Measurements from ENCODE around the gene ERCC4.
"Not testable (repeated sequence)": the region's sequence is repeated elsewhere in the genome, so short reads cannot be mapped to it uniquely, and the experiment has no call there.

Gene ERCC4

GRCh38 chr16:13919683-13920509 lies at the start of gene ERCC4:
Gene ERCC4, plus strand, starts transcription at chr16:13920154. Its CDS starts 12 bp downstream, at chr16:13920166.
- peak; percentile 99 for DNase-seq

DNA sequence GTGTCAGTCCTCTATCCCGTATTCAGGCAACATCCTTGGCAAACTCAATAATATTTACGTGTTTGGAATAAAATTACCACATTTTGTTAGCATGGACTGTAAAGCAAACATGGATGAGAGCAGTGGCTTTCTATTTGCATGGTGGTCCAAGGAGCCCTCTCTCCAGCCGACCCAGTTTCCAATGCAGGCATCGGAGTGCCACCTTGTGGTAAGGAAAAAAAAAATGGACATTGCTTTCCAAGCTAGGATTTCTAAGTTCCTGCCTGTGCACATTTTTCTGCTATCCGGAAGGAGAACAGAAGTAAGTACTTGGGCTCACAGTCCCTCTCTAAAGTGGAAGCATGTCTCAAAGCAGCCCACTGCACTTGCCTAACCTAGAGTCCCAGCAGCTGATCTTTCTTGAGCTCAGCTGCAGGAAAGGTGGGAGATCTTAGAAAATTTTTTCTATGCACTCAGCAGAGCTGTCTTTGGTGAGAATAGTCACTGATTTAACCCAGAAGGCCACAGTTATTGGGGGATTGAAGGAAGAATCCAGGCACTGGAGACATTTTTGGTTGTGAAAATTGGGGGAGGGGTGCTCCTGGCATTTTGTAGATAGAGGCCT lies 46.0 kb upstream of the ERCC4 start:
- DNase-seq: no peak

DNA sequence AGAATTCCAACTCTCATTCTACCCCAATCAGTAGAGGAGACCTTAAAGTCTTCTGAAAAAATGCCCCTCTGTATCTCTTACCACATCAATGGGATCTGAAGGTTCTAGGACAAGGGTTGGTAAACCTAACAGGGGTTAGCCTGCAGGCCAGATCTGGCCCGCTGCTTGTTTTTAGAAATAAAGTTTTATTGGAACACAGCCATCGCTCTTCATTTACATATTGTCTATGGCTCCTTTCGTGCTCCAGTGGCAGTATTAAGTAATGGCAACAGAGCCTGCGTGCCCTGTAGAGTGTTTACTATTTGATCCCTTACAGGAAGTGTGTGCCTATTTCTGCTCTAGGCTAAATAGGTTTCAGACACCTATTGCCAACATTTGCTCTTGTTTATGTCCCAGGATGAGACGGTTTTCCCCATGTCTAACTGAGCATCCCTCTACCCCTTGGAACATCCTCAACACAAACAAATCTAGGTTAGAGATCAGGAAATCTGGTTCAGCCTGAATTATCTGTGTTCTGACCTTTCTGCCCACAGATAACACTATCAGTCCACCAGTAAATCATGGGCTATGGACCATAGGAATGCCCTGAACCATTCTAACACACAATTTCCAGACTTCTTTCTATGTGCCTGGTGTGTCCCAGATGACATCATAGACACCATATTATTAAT lies 44.2 kb upstream of the ERCC4 start:
- no peak for DNase-seq

- DNase-seq: no peak
These were observed 36.7 kb upstream of the ERCC4 start for GRCh38 chr16:13883276-13883675.

DNA sequence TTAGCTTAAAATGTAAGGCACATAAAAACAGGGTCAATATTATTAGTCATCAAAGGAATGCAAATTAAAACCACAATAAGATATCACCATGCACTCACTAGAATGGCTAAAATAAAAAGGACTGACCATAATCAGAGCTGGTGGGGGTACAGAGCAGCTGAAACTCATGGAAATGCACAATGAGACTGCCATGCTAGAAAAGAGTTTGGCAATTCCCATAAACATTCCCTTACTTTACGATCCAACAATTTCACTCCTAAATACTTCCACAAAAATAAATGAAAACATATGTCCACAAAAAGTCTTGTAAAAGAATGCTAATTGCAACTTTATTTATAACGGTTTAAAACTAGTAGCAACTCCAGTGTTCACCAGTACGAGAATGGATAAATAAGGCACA lies 36.1 kb upstream of the ERCC4 start:
- DNase-seq: no peak

DNA sequence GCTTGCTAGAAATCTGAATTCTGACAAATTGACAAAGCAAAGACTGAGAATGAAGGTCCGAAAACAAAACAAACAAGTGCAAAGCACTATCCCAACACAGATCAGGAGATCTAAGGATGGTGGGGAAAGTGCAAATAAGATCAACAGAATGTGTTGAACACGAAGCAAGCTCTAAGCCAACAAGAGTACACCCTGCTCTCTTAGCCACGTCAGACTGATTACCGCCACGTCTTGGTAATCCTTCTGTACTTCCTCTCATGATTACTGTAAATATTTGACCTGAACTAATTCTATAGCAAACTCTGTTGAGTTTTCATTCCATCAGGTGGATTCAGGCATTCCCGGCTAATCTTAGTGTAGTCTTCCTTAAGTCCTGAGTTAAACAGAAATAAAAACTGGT lies 34.3 kb upstream of the ERCC4 start:
- no peak for DNase-seq

- DNase-seq: no peak
These were observed 33.3 kb upstream of the ERCC4 start for GRCh38 chr16:13886608-13887007.

DNA sequence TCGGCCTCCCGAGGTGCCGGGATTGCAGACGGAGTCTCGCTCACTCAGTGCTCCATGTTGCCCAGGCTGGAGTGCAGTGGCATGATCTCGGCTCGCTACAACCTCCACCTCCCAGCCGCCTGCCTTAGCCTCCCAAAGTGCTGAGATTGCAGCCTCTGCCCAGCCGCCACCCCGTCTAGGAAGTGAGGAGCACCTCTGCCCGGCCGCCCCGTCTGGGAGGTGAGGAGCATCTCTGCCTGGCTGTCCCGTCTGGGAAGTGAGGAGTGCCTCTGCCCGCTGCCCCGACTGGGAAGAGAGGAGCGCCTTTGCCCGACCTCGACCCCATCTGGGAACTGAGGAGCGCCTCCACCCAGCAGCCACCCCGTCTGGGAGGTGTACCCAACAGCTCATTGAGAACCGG lies 30.6 kb upstream of the ERCC4 start:
- not testable (repeated sequence) for DNase-seq

- DNase-seq: no peak
These were observed 27.7 kb upstream of the ERCC4 start for GRCh38 chr16:13892301-13892700.

DNA sequence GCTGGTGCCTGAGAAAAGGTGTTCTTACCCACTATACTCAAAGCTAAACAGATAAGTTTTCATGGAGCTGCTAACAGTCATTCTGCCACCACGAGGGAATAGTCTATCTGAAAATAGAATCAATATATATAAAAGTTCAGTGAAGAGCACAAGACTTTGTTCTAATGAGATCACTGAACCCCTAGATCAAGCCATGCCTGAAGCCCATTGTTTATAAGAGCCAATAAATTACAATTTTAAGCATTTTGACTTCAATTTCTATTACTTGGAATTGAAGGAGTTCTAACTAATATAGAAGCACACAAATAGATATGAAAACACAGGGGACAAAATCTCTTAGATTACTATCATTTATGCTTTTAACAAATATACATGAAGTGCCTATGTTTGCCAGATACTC lies 24.4 kb upstream of the ERCC4 start:
- DNase-seq: no peak

DNA sequence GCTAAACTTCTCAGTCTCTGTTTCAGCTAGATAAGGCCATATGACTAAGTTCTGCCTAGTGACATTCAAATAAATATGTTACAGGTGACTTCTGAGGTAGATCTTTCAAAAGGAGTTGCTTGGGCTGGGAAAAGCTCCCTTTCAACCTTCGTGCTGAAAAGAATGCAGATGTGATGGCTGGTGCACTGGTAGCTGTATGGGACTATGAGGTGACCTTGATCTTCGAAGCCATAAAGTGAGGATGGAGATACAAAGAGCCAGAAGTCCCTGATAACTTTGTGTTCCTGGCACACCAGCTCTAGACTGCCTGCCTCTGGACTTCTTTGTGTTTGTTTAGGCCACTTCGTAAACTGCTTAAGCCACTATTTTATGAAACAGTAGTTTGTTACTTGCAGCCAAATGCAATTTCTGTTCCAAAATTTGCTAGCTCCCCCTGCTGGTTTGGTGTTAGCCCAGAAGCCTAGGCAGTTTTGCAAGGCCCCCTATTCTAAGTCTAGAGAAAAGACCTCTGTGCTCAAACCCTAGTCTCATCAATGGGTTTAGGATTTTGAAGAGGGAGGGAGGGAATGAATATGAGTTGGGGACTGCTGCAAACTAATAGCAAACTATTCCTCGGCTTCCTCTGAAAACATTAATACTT lies 23.3 kb upstream of the ERCC4 start:
- DNase-seq: no peak

DNA sequence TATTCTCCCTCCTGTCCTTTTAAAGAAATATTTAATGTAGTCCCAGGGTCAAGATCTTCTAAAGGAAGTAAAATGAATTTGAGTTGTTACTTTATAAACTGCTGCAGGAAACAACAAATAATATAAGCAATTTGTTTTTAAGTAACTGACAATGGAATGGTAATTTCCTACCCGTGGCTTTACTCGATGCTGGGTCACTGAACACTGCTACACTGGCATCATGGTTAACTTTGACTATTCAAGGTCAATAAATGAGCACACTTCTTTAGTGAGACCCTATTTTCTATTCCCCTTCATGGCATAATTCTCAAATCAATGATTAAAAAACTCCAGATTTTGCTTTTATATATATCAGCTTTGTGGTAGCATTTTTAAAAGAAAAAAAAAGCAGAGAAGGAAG lies 22.1 kb upstream of the ERCC4 start:
- DNase-seq: no peak

DNA sequence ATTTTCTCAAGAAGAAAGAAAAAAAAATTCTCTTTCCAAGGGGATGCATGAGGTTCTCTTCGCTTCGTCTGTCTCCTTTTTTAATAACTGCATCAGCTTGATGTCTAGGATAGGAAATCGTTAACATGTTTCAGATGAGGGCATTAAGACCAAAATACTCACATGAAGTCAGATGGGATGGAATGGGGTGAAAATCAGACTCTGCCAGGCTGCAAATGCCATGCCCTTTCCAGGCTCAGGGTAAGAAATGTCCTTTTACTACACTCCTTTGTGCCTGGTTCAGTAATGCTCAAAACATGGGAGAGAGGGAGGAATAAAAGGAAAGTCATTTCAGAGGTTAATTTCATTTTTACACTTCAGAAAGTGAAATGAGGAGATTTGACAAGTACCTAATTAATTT lies 21.7 kb upstream of the ERCC4 start:
- DNase-seq: no peak

DNA sequence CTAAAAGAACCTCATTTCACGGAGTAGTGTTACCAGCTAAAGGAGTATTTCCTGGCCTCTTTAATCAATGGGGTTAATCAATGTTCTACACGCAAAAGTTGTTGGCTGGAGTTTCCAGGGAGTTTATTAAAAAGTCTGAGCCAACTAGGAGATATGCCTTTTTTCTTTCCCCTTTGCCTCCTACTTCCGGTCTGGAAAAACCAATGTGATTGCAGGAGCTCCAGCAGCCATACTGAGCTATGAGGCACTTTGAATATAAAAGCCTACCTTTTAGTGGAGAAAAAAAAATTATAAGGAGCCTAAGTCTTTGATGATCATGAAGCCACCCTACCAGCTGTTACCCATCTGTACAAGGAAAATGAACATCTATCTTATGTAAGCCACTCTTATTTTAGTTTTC lies 17.9 kb upstream of the ERCC4 start:
- DNase-seq: no peak

GRCh38 chr16:13902677-13903076 lies 17.3 kb upstream of the ERCC4 start:
- DNase-seq: no peak

GRCh38 chr16:13904179-13904691 lies 15.7 kb upstream of the ERCC4 start:
- DNase-seq: no peak

DNA sequence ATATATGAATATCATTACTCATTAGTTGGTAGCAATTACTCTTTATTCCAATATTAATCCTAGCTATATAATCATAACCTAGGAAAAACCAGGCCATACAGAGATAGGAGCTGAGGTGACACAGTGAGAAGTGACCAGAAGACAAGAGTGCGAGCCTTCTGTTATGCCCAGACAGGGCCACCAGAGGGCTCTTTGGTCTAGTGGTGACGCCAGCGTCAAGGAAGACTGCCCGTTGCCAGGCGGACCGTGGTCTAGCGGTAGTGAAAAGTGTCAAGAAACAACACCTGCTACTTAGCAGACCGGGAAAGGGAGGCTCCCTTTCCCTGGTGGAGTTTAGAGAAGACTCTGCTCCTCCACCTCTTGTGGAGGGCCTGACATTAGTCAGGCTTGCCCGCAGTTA lies 15.1 kb upstream of the ERCC4 start:
- not testable (repeated sequence) for DNase-seq

DNA sequence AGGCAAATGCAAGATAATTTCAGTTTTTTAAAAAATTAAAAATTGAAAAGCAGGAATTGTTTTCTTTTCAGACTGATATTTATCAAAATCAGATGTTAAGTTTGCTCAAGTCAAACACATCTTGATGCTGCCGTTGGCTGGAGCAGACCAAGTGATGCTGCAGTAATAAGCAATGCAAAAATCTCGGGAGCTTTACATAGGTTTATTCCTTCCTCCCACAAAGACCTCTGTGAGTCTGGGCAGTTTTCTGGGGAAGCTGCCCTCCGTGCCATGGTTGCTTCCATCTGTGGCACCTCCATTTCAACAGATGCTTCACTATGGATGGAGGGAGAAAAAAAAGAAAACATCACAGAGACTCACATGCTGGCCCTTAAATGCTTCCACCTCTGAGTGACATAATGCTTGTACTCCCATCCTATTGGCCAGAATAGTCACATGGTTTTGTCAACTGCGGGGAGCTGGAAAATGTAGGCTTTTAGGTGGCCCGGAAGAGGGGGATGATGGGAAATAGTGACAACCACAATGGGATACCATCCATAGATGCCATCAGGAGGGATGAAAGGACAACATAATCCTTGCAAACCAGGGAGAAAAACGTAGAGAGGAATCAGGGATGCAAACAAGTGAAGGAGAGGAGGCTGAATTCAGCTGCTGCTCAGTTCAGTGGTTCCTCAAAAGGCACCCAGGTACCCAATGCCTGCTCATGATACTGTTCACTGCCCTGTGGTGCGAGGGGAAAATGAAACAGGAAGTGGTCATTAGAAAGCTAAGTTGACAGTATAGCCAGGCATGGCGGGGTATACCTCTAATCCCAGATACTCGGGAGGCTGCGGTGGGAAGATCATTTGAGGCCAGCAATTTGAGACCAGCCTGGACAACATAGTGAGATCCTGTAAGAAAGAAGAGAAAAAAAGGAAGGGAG lies 13.5 kb upstream of the ERCC4 start:
- no peak for DNase-seq

- no peak for DNase-seq
These were observed 12.5 kb upstream of the ERCC4 start for GRCh38 chr16:13907431-13907830.

GRCh38 chr16:13909069-13909468 lies 10.9 kb upstream of the ERCC4 start:
- DNase-seq: no peak

- DNase-seq: no peak
These were observed 10.1 kb upstream of the ERCC4 start for GRCh38 chr16:13909872-13910303.

DNA sequence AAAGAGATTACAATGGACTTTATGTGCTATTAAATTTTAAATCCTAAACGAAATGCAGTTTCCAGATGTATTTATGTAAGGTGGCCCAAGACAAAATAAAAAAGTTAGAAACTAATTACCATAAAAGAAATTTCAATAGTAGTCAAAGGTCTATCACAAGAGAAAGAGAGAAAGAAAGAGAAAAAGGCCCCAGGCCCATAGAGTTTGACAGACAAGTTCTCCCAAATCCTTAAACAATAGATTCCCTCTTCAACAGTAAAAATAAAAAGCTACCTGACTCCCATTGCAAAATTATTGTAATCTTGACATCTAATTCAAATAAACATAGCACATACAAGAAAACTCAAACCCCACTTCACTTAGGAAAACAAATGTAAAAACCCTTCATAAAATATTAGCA lies 8.6 kb upstream of the ERCC4 start:
- no peak for DNase-seq

Measured in NK-92 treated with Interleukin-12 subunit alpha and Interleukin-12 subunit beta, amount 100 ng/mL, for 24 hours (cell line).